Lung (tissue), 12 donors: ENCODE measurements around the gene CDK19. TPM values are rescaled to one million over a fixed set of nuclear protein-coding genes. Genes with fewer than 3 reads are reported as not detected.
A peak's percentile ranks its signal among the peaks of the same experiment; 100 is the strongest.

Experiments
- ATAC-seq: fragments of 200-7000 bp; cut with Tn5 transposase; one replicate; pipeline ENCODE4 v1.9.1; 2020; ENCODE audit warnings: moderate number of reproducible peaks; ENCODE audit not compliant: insufficient read depth, low FRiP score
- DNase-seq, 3 donors: peaks; one replicate each; pipeline ENCODE4 v3.0.0-alpha.2; 2013 to 2017
- H3K27ac ChIP-seq, 2 donors: one replicate each; pipeline ENCODE4 v1.5.1; 2013; ENCODE audit warnings: mild to moderate bottlenecking in 2 of 2, moderate library complexity in 2 of 2, control low read depth in 1 of 2, inconsistent platforms in 1 of 2, low read depth in 1 of 2, low read length in 1 of 2
- H3K27me3 ChIP-seq, 3 donors: one replicate each; pipeline ENCODE4 v1.5.1; 2013; ENCODE audit warnings: low read length in 2 of 3; ENCODE audit not compliant: control insufficient read depth in 3 of 3, insufficient read depth in 3 of 3
- H3K36me3 ChIP-seq, 4 donors: one replicate each; pipeline ENCODE4 v1.5.1; 2013; ENCODE audit warnings: low read length in 4 of 4, mild to moderate bottlenecking in 1 of 4, moderate library complexity in 1 of 4; ENCODE audit not compliant: control insufficient read depth in 4 of 4, insufficient read depth in 4 of 4
- H3K4me1 ChIP-seq, 5 donors: one replicate each; pipeline ENCODE4 v1.5.1; 2013; ENCODE audit warnings: low read length in 5 of 5, mild to moderate bottlenecking in 2 of 5, moderate library complexity in 1 of 5; ENCODE audit not compliant: control insufficient read depth in 5 of 5, insufficient read depth in 5 of 5
- H3K4me3 ChIP-seq: one replicate; pipeline ENCODE4 v1.5.1; 2013; ENCODE audit warnings: mild to moderate bottlenecking, control low read depth, moderate library complexity
- H3K9ac ChIP-seq, 2 donors: one replicate each; pipeline ENCODE4 v1.5.1; 2013; ENCODE audit warnings: low read length in 2 of 2, control low read depth in 1 of 2; ENCODE audit not compliant: insufficient read depth in 1 of 2
- H3K9me3 ChIP-seq, 4 donors: one replicate each; pipeline ENCODE4 v1.5.1; 2013; ENCODE audit warnings: low read length in 3 of 4, mild to moderate bottlenecking in 1 of 4, moderate library complexity in 1 of 4; ENCODE audit not compliant: control insufficient read depth in 4 of 4, insufficient read depth in 3 of 4
- CTCF ChIP-seq: IDR thresholded peaks from 2 replicates; pipeline ENCODE4 v1.5.1; 2012; ENCODE audit warnings: mild to moderate bottlenecking; ENCODE audit errors: control extremely low read depth, extremely low read depth
- WGBS, 2 donors: extraction: QIAGEN DNeasy Blood & Tissue Kit; methylation state at CpG; one replicate each; pipeline ENCODE4 v1.1.7; 2013; 5-methylcytosine and 5-hydroxymethylcytosine counted together
- polyA plus RNA-seq, 2 donors: library from polyadenylated mRNA; stranded (reverse); fragments of 200-250 nt; gene quantifications; one replicate each; pipeline ENCODE4 v1.2.1, GENCODE V29; 2013
- total RNA-seq, 2 donors: library from RNA; depleted of rRNA in 1 of 2; stranded (reverse); fragments of >200 nt in 1 of 2; gene quantifications; one replicate each; pipeline ENCODE4 v1.2.1, GENCODE V29; 2014 to 2021
- donor health status: control.
- donor health status: control.
- donor health status: Bipolar disorder and iron deficiency.
- donor health status: healthy.
- donor health status: DM: yes; HTN: yes; CAD: no.

The CDK19 gene
- total and polyA plus RNA-seq, 4 donors = 6.0 to 37.9 (median 10.4) TPM

- no peak for DNase-seq
- ATAC-seq = no peak
Observed at GRCh38 chr6:110645685-110646418, 169.4 kb downstream of the CDK19 start.

GRCh38 chr6:110643175-110643574 is 172.1 kb downstream of the CDK19 start:
- Histone ChIP-seq H3K27ac (no peak overlapping the region), H3K4me3 (no peak overlapping the region), H3K4me1 (no peaks in the 10 kb centered on the region), H3K9me3 (peaks cover 0 to 8% (median 0%) of the 10 kb centered on the region in 4 donors), H3K9ac (no peak overlapping the region), H3K27me3 (no peaks in the 10 kb centered on the region), H3K36me3 (peaks cover 0 to 9% (median 6%) of the 10 kb centered on the region in 4 donors)
- WGBS, 2 donors = 88 to 92% methylated on average over 2 of the region's 2 CpGs
- no peak for ATAC-seq
- DNase-seq = no peak
- no peak for TF ChIP-seq CTCF

More at GRCh38 chr6:110645685-110646418, 169.4 kb downstream of the CDK19 start:
- Histone ChIP-seq H3K27me3 (no peaks in the 10 kb centered on the region), H3K27ac (no peak overlapping the region), H3K4me3 (no peak overlapping the region), H3K36me3 (peaks cover 0 to 8% (median 5%) of the 10 kb centered on the region in 4 donors), H3K9ac (no peak overlapping the region), H3K9me3 (peaks cover 0 to 8% (median 0%) of the 10 kb centered on the region in 4 donors), H3K4me1 (no peaks in the 10 kb centered on the region)
- 95 to 97% methylated on average over 62 of the region's 62 CpGs for WGBS, 2 donors
- no peak for TF ChIP-seq CTCF

- no peaks in the 10 kb centered on the region for H3K27me3 ChIP-seq
- TF ChIP-seq CTCF = no peak
- H3K36me3 ChIP-seq = peaks cover 0 to 10% (median 8%) of the 10 kb centered on the region in 4 donors
- H3K4me3 ChIP-seq = no peak overlapping the region
- DNase-seq (no peak), ATAC-seq (no peak)
- no peak overlapping the region for H3K27ac ChIP-seq
- H3K9ac ChIP-seq = no peak overlapping the region
- peaks cover 0 to 8% (median 0%) of the 10 kb centered on the region in 4 donors for H3K9me3 ChIP-seq
- no peaks in the 10 kb centered on the region for H3K4me1 ChIP-seq
Observed at GRCh38 chr6:110642711-110643110, 172.6 kb downstream of the CDK19 start.

- 81 to 91% methylated on average over 2 of the region's 2 CpGs for WGBS, 2 donors
- Histone ChIP-seq H3K4me3 (no peak overlapping the region), H3K27me3 (no peaks in the 10 kb centered on the region), H3K36me3 (peaks cover 0 to 5% (median 2%) of the 10 kb centered on the region in 4 donors), H3K9ac (no peak overlapping the region), H3K27ac (peak overlapping the region in 1 of 2 donors; percentile 53), H3K9me3 (no peaks in the 10 kb centered on the region), H3K4me1 (peaks cover 0 to 3% (median 0%) of the 10 kb centered on the region in 5 donors)
- ATAC-seq = no peak
- no peak for DNase-seq
- no peak for TF ChIP-seq CTCF
Observed at GRCh38 chr6:110636781-110637180, 178.5 kb downstream of the CDK19 start.
